ENCODE data around the gene TAOK2. TPM values are rescaled to one million over a fixed set of nuclear protein-coding genes. Genes with fewer than 3 reads are reported as not detected.

Gene TAOK2
- total and polyA plus RNA-seq, 9 donors: 28.0 to 43.3 (median 37.8) TPM

DNA sequence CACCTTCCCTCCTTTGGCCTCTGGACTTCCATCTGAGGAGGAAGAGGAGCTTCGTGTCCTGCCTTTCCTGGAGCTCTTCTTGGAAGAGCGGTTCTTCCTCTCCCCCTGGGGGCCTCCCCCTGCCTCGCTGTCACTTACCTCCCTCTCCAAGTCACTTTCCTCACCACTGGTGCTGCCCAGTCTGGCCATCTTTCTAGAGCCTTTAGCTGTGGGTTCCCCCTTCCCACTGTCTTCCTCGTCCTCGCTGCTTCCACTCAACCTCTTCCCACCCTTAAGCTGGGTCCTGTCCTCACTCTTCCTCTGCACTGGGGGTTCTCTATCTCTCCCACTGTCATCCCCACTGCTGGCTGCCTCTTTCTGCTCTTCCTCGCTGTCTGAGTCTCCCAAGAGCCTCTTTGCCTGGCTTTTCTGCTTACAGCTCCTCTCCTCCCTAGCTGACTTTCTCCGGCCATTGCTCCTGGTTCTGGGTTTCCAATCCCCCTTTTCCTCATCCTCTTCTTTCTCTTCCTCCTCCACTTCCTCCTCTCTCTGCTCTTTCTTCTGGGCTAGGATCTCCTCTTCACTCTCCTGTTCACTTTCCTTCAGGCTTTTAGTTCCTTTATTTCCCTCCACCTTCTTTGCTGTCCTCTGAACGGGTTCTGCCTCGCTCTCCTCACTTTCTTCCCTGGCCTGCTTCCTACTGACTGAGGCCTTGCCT, 20.4 kb downstream of the TAOK2 start:
- 72% methylated on average over 7 of the region's 9 CpGs for WGBS (ENCODE audit: insufficient coverage)
- no peaks in the 10 kb centered on the region for H3K27me3 ChIP-seq (ENCODE audit: control insufficient read depth, insufficient read depth, low read length)
- no peak overlapping the region for H3K27ac ChIP-seq (ENCODE audit: low read length)
- no peak for DNase-seq
- H3K36me3 ChIP-seq (ENCODE audit: control insufficient read depth, insufficient read depth, low read length): peaks cover 53% of the 10 kb centered on the region
- H3K4me1 ChIP-seq (ENCODE audit: control insufficient read depth, insufficient read depth, low read length): peaks cover 17% of the 10 kb centered on the region
- no peaks in the 10 kb centered on the region for H3K9me3 ChIP-seq (replicated peaks; ENCODE audit: control insufficient read depth, low read depth, low read length)
- H3K4me3 ChIP-seq (ENCODE audit: low read length): no peak overlapping the region

DNA sequence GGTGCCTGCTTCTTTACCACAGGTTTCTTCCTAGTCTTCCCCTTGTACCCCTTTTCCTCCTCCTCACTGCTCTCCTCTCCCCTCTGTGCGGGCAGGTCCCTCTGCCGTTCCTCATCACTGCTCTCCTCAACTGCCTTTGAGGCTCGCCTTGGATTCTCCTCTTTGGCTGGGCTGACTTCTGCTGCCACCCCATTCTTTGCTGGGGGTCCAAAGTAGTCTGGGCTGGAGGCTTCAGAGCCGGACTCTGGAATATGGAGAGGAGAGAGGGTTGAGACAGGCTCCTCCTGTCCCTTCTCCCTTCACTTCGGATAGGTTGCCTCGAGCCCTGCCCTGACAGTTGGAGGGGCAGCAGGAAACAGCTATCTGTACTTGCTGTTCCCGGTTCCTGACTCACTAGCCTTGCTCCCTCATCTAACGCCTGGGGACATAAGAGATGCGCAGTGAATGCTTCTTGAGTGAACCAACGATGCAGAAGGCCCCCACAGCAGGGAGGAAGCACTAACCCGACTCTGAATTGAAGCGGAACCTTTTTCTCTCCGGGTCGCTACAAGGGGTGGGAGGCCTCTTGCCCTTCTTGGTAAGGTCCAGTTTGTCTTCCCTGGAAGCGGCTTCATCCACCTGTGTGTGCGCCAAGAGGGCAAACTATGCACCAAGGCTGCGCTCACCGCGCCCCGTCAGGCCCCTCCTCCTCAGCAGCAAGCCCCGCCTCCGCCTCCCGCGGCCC, 21.1 kb downstream of the TAOK2 start:
- WGBS (ENCODE audit: insufficient coverage): 3% methylated on average over 18 of the region's 24 CpGs
- Histone ChIP-seq H3K36me3 (ENCODE audit: control insufficient read depth, insufficient read depth, low read length) (peaks cover 50% of the 10 kb centered on the region), H3K4me1 (ENCODE audit: control insufficient read depth, insufficient read depth, low read length) (peaks cover 17% of the 10 kb centered on the region), H3K27me3 (ENCODE audit: control insufficient read depth, insufficient read depth, low read length) (no peaks in the 10 kb centered on the region), H3K4me3 (ENCODE audit: low read length) (peak overlapping the region; percentile 71), H3K27ac (ENCODE audit: low read length) (peak overlapping the region; percentile 11), H3K9me3 (replicated peaks; ENCODE audit: control insufficient read depth, low read depth, low read length) (no peaks in the 10 kb centered on the region)
- peak; percentile 29 for DNase-seq

DNA sequence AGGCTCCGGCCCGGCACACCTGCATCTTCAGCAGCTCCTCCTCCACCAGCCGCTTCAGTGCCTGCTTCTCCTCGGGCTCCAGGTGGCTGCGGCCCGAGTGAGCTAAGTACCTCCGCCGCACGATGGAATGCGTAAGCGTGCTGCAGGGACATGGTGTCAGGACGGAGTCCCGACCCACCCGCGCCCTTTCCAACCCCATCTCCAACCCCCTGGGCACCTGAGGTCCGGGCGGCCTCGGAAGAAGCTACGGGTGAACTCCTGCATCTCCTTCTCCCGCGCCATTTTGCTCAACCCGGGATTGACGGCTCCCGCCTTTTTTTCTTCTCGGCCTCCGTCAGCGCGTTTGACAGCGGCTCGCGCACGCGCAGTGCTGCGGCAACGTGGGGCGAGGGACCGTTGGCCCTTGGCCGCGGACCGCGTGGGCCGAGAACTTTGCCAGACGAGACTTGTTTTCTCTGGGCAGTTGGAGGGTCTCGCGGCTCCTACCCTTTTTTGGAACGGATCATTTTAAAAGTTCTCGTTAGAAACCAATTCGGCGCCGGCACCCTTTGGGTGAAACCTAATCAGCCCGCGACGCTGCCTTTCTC, 21.7 kb downstream of the TAOK2 start, which contains the start of gene HIRIP3:
Gene HIRIP3, minus strand, starts transcription at position 294 of the 587 bp plus-strand sequence. Its CDS starts 12 bp downstream, at position 282.
- Histone ChIP-seq H3K27me3 (ENCODE audit: control insufficient read depth, insufficient read depth, low read length) (no peaks in the 10 kb centered on the region), H3K4me1 (ENCODE audit: control insufficient read depth, insufficient read depth, low read length) (peaks cover 17% of the 10 kb centered on the region), H3K9me3 (replicated peaks; ENCODE audit: control insufficient read depth, low read depth, low read length) (no peaks in the 10 kb centered on the region), H3K27ac (ENCODE audit: low read length) (peak within 1 kb of the TSS; percentile 98), H3K4me3 (ENCODE audit: low read length) (peak within 1 kb of the TSS; percentile 71), H3K36me3 (ENCODE audit: control insufficient read depth, insufficient read depth, low read length) (peaks cover 51% of the 10 kb centered on the region)
- DNase-seq: peak; percentile 93
- WGBS (ENCODE audit: insufficient coverage): 0% methylated on average over 53 of the region's 53 CpGs

DNA sequence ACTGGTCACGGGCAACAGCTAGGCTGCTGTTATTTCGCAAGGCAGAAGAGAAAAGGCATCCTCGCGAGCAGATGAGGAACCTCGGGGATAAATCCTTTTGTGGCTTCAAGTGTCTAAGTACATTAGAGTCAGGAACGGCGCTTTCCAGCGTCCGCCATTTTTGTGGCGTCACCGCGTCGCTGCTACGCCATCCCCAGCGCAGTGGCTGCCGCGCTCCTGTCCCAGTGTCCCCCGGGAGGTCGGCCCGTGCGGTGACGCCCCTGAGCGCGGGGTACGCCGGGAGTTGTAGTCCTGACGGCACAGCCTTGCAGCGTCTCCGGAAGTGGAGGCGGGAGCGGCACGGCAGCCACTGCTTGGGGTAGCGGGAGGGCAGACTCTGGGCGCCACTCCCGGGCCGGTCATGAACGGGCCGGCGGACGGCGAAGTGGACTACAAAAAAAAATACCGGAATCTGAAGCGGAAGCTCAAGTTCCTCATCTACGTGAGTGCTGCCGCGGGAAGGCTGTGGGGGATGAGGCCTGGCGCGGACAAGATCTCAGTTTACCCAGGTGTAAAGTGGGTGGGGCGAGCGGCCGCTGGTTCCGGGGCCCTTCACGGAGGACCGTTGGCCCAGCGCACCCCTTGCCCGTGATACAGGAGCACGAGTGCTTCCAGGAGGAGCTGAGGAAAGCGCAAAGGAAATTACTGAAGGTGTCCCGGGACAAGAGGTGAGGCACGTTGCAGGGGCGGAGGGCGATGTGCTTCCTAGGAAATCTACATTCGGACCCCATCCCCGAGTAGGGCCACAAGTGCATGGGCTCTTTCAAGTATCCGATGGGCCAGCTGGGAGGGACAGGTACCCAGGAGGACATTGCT, 22.5 kb downstream of the TAOK2 start, which contains the start of gene INO80E:
Gene INO80E, plus strand, starts transcription at position 331 of the 855 bp plus-strand sequence. Its CDS starts 70 bp downstream, at position 401.
- Histone ChIP-seq H3K9me3 (replicated peaks; ENCODE audit: control insufficient read depth, low read depth, low read length) (no peaks in the 10 kb centered on the region), H3K36me3 (ENCODE audit: control insufficient read depth, insufficient read depth, low read length) (peaks cover 50% of the 10 kb centered on the region), H3K4me3 (ENCODE audit: low read length) (peak within 1 kb of the TSS; percentile 71), H3K27me3 (ENCODE audit: control insufficient read depth, insufficient read depth, low read length) (no peaks in the 10 kb centered on the region), H3K4me1 (ENCODE audit: control insufficient read depth, insufficient read depth, low read length) (peaks cover 17% of the 10 kb centered on the region), H3K27ac (ENCODE audit: low read length) (peak within 1 kb of the TSS; percentile 98)
- DNase-seq: peak; percentile 99
- under 1% methylated on average over 65 of the region's 65 CpGs for WGBS (ENCODE audit: insufficient coverage)

DNA sequence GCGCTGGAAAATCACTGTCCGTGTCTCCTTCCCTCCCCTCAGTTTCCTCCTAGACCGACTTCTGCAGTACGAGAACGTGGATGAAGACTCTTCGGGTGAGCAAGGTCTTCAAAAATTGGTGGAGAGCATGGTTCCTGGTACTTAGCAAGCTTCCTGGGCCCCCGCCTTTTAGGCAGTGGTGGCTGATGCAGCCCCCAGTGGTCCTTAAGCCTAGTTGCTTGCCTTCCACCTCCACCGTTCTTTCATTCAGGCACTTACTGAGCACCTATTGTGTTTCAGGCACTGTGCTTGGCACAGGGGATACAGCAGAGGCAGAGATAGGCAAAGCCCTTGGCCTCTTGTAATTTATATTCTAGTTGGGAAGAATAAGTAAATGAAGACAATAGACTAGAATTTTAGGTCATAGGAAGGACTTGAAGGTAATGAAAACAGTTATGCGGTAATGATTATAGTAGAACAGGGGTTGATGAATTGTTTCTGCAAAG, 23.1 kb downstream of the TAOK2 start:
- H3K9me3 ChIP-seq (replicated peaks; ENCODE audit: control insufficient read depth, low read depth, low read length): no peaks in the 10 kb centered on the region
- no peak for DNase-seq
- 0% methylated on average over 1 of the region's 9 CpGs for WGBS (ENCODE audit: insufficient coverage)
- no peaks in the 10 kb centered on the region for H3K27me3 ChIP-seq (ENCODE audit: control insufficient read depth, insufficient read depth, low read length)
- H3K27ac ChIP-seq (ENCODE audit: low read length): no peak overlapping the region
- H3K36me3 ChIP-seq (ENCODE audit: control insufficient read depth, insufficient read depth, low read length): peaks cover 49% of the 10 kb centered on the region
- H3K4me1 ChIP-seq (ENCODE audit: control insufficient read depth, insufficient read depth, low read length): peaks cover 17% of the 10 kb centered on the region
- H3K4me3 ChIP-seq (ENCODE audit: low read length): peak overlapping the region; percentile 71

DNA sequence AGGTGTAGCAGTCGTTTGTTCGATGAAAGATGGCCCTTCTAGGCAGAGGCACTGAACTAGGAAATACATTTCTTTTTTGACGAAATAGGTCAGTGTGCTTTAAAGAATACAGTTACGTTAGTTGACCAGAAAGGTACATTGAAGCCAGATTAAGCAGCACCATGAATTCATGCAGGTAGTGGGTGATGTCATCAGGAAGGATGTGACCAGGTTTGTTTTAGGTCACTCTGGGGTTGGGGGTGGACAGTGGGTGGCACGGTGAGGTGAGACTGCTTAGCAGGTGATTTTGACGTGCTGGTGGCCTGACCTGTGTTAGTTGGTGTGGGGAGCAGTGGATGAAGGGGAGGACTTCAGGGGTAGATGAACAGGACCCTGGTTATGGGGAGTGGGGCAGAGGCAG, 25.9 kb downstream of the TAOK2 start:
- peaks cover 48% of the 10 kb centered on the region for H3K36me3 ChIP-seq (ENCODE audit: control insufficient read depth, insufficient read depth, low read length)
- H3K9me3 ChIP-seq (replicated peaks; ENCODE audit: control insufficient read depth, low read depth, low read length): no peaks in the 10 kb centered on the region
- DNase-seq: no peak
- 91% methylated on average over 6 of the region's 6 CpGs for WGBS (ENCODE audit: insufficient coverage)
- H3K4me3 ChIP-seq (ENCODE audit: low read length): no peak overlapping the region
- H3K27ac ChIP-seq (ENCODE audit: low read length): no peak overlapping the region
- H3K27me3 ChIP-seq (ENCODE audit: control insufficient read depth, insufficient read depth, low read length): no peaks in the 10 kb centered on the region
- peaks cover 14% of the 10 kb centered on the region for H3K4me1 ChIP-seq (ENCODE audit: control insufficient read depth, insufficient read depth, low read length)

DNA sequence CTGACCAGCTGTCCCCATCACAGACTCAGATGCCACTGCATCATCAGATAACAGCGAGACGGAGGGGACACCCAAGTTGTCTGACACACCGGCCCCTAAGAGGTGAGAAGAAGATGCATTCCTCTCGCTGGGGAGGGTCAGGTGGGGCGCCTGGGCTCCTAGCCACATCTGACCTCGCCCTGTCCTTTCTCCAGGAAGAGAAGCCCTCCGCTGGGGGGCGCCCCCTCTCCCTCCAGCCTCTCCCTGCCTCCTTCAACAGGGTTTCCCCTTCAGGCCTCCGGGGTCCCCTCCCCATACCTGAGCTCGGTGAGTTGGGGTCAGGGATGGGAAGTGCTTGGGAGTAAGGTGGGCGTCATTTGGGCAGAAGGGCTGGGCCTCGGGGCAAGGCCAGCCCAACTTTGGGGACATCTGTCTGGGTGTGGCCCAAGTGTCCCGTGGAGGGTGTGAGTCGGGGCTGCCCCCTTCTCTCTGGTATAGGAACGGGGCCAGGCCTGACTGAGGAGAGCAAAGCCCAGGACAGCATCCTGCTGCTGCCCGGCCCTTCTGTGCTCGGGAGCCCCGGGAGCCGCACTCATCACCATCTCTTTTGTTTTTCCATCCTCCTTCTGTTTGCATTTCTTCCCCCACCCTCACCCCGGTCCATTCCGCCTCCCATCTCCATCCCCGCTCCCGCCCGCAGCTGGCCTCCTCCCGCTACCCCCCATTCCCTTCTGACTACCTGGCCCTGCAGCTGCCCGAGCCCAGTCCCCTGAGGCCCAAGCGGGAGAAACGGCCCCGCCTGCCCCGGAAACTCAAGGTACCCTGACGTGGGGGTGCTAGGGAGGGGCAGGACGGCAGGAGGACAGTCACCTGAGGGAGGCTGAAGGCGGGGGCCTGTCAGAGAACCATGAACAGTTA, 27.3 kb downstream of the TAOK2 start:
- 66% methylated on average over 25 of the region's 33 CpGs for WGBS (ENCODE audit: insufficient coverage)
- Histone ChIP-seq H3K27ac (ENCODE audit: low read length) (no peak overlapping the region), H3K9me3 (replicated peaks; ENCODE audit: control insufficient read depth, low read depth, low read length) (no peaks in the 10 kb centered on the region), H3K4me1 (ENCODE audit: control insufficient read depth, insufficient read depth, low read length) (peaks cover 9% of the 10 kb centered on the region), H3K36me3 (ENCODE audit: control insufficient read depth, insufficient read depth, low read length) (peaks cover 49% of the 10 kb centered on the region), H3K27me3 (ENCODE audit: control insufficient read depth, insufficient read depth, low read length) (no peaks in the 10 kb centered on the region), H3K4me3 (ENCODE audit: low read length) (no peak overlapping the region)
- no peak for DNase-seq

DNA sequence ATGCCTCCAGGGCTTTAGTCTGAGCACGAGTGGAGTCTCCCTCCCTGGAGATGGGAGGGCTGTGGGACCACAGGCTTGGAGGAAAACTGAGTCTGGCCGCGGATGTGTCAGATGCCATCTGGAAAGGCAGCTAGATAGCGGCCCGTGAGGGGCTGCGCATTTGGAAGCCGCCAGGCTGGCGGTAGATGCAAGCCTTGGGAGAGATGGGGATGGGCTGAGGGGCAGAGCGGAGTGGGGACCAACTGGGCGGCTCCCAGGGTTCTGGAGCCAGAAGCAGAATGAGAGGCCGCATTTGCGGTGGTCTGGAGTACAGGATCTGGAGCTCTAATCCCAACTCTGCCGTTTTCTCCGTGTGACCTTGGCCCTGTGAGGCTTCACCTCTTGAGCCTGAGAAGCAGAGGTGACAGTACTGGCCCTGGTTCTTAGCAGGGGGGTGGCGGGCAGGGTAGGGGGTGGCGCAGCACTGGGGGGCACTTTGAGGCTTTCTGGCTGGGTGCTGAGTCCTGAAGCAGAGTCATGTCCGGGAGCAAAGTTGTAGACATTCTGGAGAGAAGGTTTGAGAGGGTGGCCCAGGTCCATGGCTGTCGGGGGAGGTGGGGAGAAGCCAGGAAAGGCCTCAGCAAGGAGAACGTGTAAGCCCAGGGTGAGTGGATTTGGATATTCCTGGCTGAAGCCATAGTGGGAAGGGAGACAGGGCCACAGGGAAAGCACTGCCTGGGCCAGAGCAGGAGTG, 29.1 kb downstream of the TAOK2 start:
- Histone ChIP-seq H3K9me3 (replicated peaks; ENCODE audit: control insufficient read depth, low read depth, low read length) (no peaks in the 10 kb centered on the region), H3K36me3 (ENCODE audit: control insufficient read depth, insufficient read depth, low read length) (peaks cover 49% of the 10 kb centered on the region), H3K27me3 (ENCODE audit: control insufficient read depth, insufficient read depth, low read length) (no peaks in the 10 kb centered on the region), H3K4me3 (ENCODE audit: low read length) (no peak overlapping the region), H3K4me1 (ENCODE audit: control insufficient read depth, insufficient read depth, low read length) (peaks cover 3% of the 10 kb centered on the region), H3K27ac (ENCODE audit: low read length) (no peak overlapping the region)
- 79% methylated on average over 19 of the region's 19 CpGs for WGBS (ENCODE audit: insufficient coverage)
- no peak for DNase-seq

All from muscle of leg (tissue), 11 donors.